ENCODE results near the gene ARSG. TPM values are rescaled to one million over a fixed set of nuclear protein-coding genes. Genes with fewer than 3 reads are reported as not detected.
A peak's percentile ranks its signal among the peaks of the same experiment; 100 is the strongest.

The ARSG gene
- total and polyA plus RNA-seq, 2 experiments from 2014 or later, result 1.7 to 5.1 TPM

- Histone ChIP-seq H3K79me2 (replicated peaks; ENCODE audit: insufficient read depth) (no peaks in the 10 kb centered on the region), H3K27ac (ENCODE audit: low read depth) (no peak overlapping the region), H3F3A (replicated peaks; ENCODE audit: low read depth) (peaks cover 13% of the 10 kb centered on the region), H3K4me1 (ENCODE audit: insufficient read depth) (peaks cover 55% of the 10 kb centered on the region), H3K36me3 (ENCODE audit: insufficient read depth) (no peaks in the 10 kb centered on the region), H2AFZ (no peak overlapping the region), H3K9me2 (ENCODE audit: insufficient read depth) (no peaks in the 10 kb centered on the region), H3K27me3 (ENCODE audit: insufficient read depth) (peaks cover 49% of the 10 kb centered on the region), H3K4me2 (peak overlapping the region; percentile 59), H3K4me3 (0 out of 2 replicates have a peak overlapping the region, but pooled peaks have one; percentile 4), H4K20me1 (replicated peaks; ENCODE audit: insufficient read depth) (no peaks in the 10 kb centered on the region)
- Mint-ChIP-seq H3K9me3 (no peaks in the 10 kb centered on the region), H3K4me3 (peak overlapping the region; percentile 31; the same call in 1 of the 3 replicates), H3K27ac (no peak overlapping the region), H3K4me1 (peaks cover 54% of the 10 kb centered on the region), H3K36me3 (ENCODE audit: low read depth) (no peaks in the 10 kb centered on the region; the same call in 2 of the 3 replicates), H3K27me3 (ENCODE audit: insufficient read depth, low read depth, poor library complexity) (peaks cover 42% of the 10 kb centered on the region)
- ATAC-seq (peak; percentile 3; the same call in 2 of the 3 replicates), DNase-seq (ENCODE audit: low spot score) (peak; percentile 72)
- TF ChIP-seq ZNF462 (CRISPR knock-in tag; IDR thresholded peaks at IDR 0.05), result peak; percentile 85
- no peak for TF ChIP-seq STAT1 (IDR thresholded peaks at IDR 0.05; ENCODE audit: unreplicated experiment)
- 0 out of 2 replicates have a peak, but pooled peaks have one; percentile 17 for TF ChIP-seq CREB1 (CRISPR knock-in tag; IDR thresholded peaks at IDR 0.05; ENCODE audit: low read depth)
- TF ChIP-seq NANOG (IDR thresholded peaks at IDR 0.05; ENCODE audit: borderline replicate concordance), result no peak
- TF ChIP-seq CTCF (conservative IDR thresholded peaks at IDR 0.05; ENCODE audit: low read depth in 2 of 2), result no peak
- TF ChIP-seq REST (IDR thresholded peaks at IDR 0.05; ENCODE audit: unreplicated experiment), result no peak
- TF ChIP-seq ZNF114 (CRISPR knock-in tag; IDR thresholded peaks at IDR 0.05), result peak; percentile 17; the same call in 1 of the 2 replicates
- TF ChIP-seq ZNF331 (CRISPR knock-in tag; IDR thresholded peaks at IDR 0.05; ENCODE audit: low read depth), result no peak
- TF ChIP-seq EZH2 (IDR thresholded peaks at IDR 0.05; ENCODE audit: low read depth, unreplicated experiment), result no peak
- TF ChIP-seq EZH2phosphoT487 (IDR thresholded peaks at IDR 0.05; ENCODE audit: unreplicated experiment), result no peak
- TF ChIP-seq JUNB (IDR thresholded peaks at IDR 0.05; ENCODE audit: unreplicated experiment), result no peak
- TF ChIP-seq ETS1 (IDR thresholded peaks at IDR 0.05), result no peak
- no peak for TF ChIP-seq POLR2AphosphoS5 (IDR thresholded peaks at IDR 0.05; ENCODE audit: low read depth)
Observed at GRCh38 chr17:68294196-68294555, 2.9 kb downstream of the ARSG start.
